NCI-H2107 (cell line): Measurements from ENCODE around the gene VWF.
"Not testable (repeated sequence)": the region's sequence is repeated elsewhere in the genome, so short reads cannot be mapped to it uniquely, and the experiment has no call there.

ENCODE experiments used
- DNase-seq: peaks from one replicate; lab custom pipeline; 2025; lab: John Stamatoyannopoulos, UW

The VWF gene

GRCh38 chr12:6124411-6125309 lies at the start of gene VWF:
VWF (minus strand) TSS chr12:6124670; CDS start chr12:6123196, 1,474 bp downstream.
- DNase-seq = no peak

- no peak for DNase-seq
Measured at GRCh38 chr12:6172862-6173261, 48.4 kb upstream of the VWF start.

DNA sequence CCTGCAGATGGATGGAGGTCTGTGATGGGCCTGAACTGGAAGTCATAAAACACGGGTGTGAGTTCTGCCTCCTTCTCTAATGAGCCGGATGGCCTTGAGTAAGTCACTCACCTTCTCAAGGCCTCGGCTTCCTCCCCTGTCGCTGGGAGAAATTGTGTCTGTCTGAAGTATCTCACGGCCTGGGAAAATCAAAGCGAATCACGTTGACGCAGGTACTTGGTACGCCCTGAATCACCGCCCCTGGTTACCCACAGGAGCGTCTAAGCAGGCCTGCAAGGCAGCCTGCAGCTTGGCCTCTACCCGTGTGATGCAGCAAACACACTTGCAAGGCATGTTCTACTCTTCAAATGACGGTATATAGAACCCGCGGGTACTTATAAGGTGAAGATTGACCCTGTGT lies 47.6 kb upstream of the VWF start:
- DNase-seq = no peak

- DNase-seq = no peak
Measured at GRCh38 chr12:6171409-6172015, 47.0 kb upstream of the VWF start.

GRCh38 chr12:6167327-6168280 lies 43.1 kb upstream of the VWF start:
- no peak for DNase-seq

GRCh38 chr12:6166808-6167207 lies 42.3 kb upstream of the VWF start:
- DNase-seq = no peak

- DNase-seq = no peak
Measured at GRCh38 chr12:6165395-6165794, 40.9 kb upstream of the VWF start.

GRCh38 chr12:6163416-6164060 lies 39.1 kb upstream of the VWF start:
- no peak for DNase-seq

DNA sequence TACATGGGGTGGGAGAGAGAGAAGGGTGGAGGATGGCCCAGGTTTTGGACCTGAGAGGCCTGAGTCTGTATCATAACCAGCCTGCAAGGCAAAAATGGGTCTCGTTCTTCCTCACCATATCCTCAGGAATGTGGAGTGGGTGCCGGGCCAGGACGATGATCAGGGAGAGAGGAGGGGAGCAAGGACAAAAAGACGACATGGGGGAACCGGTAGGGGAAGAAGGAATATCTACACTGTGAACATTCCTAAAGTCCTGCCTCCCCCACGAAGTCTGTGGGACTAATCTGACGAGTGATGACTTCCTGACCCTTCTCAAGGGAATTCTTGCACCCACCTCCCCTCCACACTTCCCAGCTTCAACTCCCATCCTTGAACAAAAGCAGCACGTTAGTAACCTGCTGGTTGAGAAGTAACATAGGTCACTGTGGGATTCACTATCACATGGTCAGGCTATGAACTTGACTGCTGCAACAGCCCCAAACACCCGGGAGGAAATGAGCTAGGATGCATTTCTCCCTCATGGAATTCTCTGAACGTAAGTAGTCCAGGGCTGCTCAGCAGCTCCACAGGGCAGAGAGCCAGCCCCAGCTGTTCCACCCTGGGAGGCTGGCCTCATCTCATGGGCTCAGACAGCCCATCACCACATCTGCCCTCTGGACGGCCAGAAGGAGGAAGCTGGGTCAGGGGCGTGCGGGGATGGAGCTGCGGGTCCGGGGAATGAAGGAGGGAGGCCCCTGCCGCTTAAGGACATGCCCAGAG lies 36.8 kb upstream of the VWF start:
- DNase-seq = no peak

- not testable (repeated sequence) for DNase-seq
Measured at GRCh38 chr12:6160049-6160649, 35.7 kb upstream of the VWF start.

- DNase-seq = not testable (repeated sequence)
Measured at GRCh38 chr12:6159166-6160011, 34.9 kb upstream of the VWF start.

GRCh38 chr12:6158749-6159148 lies 34.3 kb upstream of the VWF start:
- no peak for DNase-seq

- no peak for DNase-seq
Measured at GRCh38 chr12:6158255-6158654, 33.8 kb upstream of the VWF start.

GRCh38 chr12:6157482-6157881 lies 33.0 kb upstream of the VWF start:
- DNase-seq = no peak

DNA sequence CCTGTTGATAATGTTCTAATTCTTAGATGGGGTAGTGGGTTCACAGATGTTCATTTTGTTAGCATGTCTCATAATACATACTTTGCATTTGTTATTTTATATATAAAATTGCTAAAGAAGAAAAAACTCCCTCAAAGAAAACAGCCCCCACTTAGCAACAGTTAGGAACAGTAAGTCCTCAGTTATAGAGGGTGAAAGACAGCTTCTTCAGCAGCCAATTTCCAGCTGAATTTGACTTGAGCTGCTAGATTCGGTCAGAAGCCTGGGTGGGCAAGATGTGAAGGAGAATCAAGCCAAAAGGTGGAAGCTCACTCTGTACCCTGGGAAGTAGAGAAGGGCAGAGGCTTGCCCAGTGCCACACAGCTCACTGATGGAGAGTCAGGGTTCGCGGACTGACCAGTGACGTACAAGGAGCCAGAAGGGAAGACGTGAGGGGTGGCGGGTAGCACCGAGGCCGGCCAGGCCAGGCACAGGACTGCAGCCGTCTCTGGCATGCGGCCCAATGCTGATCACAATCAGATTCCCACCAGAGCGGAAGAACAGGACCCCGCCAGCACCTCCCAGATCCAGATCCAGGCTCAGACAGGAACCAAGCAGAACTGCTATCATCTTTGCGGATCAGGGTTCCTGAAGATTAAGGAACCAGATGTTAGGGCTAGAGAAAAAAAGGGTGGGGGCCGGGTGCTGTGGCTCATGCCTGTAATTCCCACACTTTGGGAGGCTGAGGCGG lies 30.4 kb upstream of the VWF start:
- DNase-seq = no peak

- not testable (repeated sequence) for DNase-seq
Measured at GRCh38 chr12:6148722-6149121, 24.3 kb upstream of the VWF start.

- no peak for DNase-seq
Measured at GRCh38 chr12:6148061-6148460, 23.6 kb upstream of the VWF start.

DNA sequence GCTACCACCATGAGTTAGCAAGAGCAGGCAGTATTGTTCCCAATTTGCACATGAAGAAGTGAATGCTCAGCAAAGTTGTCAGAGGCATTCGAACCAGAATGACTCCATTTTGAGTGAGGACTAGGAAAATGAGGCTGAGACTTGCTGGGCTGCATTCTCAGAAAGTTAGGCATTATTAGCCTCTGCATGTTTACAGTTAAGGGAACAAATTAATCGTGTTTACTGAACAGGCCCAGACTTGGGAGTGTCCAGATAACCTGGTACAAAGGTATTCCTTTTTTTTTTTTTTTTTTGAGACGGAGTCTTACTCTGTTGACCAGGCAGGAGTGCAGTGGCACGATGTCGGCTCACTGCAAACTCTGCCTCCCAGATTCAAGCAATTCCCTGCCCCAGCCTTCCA lies 22.5 kb upstream of the VWF start:
- DNase-seq = no peak

- DNase-seq = no peak
Measured at GRCh38 chr12:6146509-6146908, 22.0 kb upstream of the VWF start.
